Stromal cell of bone marrow (primary cell): ENCODE results near the gene SLC6A19.
A peak's percentile ranks its signal among the peaks of the same experiment; 100 is the strongest.

Experiments
- DNase-seq: peaks from one replicate; pipeline ENCODE4 v3.0.0-alpha.2; 2012; ENCODE audit warnings: low read depth

The SLC6A19 gene

DNA sequence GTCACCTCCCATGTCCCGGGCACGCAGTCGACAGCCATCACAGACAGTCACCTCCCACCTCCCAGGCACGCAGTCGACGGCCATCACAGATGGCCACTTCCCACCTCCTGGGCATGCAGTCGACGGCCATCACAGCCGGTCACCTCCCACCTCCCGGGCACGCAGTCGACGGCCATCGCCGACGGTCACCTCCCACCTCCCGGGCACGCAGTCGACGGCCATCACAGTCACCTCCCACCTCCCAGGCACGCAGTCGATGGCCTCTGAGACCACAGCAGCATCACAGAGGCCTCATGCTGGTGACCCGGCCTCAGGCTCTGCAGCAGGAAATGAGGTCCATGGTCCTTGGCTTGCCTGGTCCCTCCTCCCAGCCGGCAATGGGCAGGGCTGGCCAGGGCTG lies 5.5 kb upstream of the SLC6A19 start:
- no peak for DNase-seq

GRCh38 chr5:1196562-1196961 lies 4.8 kb upstream of the SLC6A19 start:
- no peak for DNase-seq

- DNase-seq, result no peak
Measured at GRCh38 chr5:1197876-1198666, 3.3 kb upstream of the SLC6A19 start.

DNA sequence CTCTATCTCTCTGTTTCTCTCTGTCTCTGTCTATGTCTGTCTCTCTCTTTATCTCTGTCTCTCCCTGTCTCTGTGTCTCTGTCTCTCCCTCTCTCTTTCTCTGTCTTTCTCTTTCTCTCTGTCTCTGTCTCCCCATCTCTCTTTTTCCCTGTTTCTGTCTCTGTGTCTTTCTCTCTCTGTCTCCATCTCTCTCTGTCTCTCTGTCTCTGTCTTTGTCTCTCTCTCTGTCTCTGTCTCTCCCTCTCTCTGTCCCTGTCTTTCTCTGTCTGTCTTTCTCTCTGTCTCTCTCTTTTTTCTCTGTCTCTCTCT lies 2.1 kb upstream of the SLC6A19 start:
- no peak for DNase-seq

DNA sequence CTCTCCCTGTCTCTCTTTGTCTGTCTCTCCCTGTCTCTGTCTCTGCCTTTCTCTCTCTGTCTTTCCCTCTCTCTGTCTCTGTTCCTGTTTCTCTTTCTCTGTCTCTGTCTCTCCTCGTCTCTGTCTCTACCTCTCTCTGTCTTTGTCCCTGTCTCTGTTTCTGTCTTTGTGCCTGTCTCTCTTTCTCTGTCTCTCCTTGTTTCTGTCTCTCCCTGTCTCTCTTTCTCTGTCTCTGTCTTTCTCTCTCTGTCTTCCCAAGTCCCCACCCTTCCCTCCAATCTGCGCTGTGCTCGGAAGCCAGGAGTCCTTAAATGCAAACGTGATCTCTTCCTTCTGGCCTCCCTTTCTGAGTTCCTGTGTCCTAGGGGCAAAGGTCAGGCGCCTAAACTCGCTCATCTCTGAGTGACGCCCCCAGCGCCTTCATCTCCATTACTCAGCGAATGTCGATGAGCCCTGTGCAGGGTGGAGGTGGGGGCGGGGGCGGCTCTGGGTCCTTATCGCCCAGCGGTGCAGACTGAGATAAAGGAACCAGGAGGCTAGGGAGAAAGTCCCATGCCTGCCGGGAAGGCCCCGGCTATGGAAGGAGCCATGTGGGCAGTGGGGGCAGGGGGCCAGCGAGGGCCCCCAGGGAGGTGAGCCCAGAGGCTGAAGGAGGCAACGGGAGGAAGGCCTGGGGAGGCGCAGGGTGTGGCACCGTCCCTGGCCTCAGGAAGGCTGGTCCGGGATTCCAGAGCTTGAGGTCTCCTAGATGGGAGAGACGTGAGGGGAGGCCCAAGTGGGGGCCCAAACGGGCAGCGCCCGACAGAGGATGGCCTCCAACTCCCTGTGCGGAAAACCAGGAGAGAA lies 1.5 kb upstream of the SLC6A19 start:
- DNase-seq, result no peak

DNA sequence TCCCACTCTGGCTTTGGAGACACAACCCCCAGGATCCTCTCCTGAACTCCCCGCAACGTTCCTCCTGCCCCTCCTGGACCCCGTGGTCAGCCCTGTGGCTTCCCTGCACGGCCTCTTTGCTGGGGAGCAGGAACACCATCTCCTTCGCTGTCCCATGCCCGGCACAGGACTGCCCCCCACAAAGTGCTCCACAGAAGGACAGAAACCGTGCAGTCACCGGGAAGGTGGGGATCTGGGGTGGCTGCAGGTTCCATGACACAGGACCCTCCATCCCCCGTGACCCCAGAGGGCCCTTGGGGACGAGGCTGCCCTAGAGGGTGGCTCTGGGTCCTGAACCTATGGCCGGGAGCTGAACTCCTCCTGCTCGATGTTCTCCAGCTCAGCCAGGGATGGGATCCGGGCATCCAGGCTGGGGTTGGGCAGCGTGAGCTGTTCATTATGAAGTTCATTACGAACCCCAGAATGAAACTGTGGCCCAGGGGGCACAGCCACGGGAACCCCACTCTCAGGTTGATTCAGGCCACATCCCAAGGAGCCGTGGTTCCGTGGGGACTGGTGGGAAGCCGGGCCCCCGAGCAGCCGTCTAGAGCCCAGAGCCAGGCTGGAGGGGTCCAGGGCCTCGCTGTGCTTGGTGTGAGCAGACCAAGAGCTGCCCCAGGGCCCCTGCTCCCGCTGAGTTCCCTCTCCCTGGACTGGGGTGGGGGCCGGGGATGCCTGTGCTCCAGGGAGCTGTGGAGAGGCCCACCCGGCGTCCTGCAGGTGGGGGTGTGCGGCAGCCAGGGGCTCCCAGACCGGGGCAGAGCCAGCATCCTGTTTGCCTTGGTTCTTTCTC lies 684 bp upstream of the SLC6A19 start:
- no peak for DNase-seq

DNA sequence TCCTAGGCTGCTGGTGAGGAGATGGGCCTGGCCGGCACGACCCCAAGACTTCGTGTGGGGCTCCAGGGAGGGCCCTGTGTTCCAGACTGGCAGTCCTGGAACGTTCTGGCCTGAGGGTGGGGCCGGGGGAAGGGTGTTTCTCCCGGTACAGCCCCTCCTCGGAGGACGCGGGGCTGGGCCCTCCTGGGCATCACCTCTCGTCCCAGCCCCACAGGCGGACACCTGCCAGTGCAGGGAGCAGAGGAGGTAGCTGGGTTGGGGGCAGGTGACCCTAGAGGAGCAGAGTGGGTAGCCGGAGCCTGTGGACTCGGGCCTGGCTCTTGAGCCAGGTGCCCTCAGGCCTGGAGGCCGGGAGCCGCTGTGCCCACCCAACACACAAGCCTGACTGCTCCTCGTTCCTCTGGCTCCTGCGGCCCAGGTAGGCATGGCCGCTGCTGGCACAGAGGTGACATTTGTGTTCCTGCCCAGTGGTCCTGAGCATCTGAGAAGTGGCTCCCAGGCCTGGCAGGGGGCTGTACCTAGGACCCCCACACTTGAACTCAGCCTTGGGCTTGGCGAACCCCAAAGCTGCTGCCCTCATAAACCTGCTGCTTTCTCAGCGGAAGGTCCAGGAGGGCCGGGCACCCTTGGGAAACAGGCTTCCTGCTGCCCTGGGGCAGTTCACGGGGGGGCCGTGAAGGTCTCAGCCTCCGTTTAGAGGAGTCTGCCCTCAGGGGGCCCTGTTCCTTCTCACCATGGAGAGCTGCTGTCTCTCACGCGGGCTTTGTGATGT lies 817 bp downstream of the SLC6A19 start:
- DNase-seq, result no peak

- DNase-seq, result no peak
Measured at GRCh38 chr5:1202798-1203185, 1.4 kb downstream of the SLC6A19 start.

DNA sequence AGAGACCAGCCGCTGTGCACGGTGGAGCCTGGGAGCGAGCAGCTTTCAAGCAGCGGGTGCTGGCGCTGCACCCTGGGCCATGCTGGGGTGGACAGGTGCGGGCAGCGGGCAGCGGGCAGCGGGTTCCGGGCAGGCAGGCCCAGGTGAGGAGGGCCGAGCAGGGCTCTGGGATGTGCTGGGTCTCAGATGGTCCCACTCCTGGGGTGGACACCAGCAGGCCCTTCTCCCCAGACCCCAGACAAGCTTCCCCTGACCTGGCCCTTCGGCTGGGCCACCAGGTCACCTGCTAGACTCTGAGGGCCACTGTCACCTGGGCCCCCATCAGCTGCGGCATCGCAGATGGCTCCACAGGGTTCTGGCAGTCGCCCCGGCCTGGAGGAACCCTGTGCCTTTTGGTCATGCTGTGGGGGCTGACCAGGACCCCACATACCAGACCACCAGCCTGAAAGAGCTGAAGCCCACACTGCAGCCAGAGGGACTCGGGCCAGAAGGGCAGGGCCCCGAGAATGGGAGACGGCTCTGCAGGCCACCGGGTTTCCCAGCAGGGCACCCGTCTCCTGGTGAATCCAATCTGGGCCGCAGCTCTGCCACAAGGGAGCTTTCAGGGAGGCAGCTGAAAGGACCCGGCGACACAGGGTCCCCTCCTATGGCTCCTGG lies 2.0 kb downstream of the SLC6A19 start:
- no peak for DNase-seq

DNA sequence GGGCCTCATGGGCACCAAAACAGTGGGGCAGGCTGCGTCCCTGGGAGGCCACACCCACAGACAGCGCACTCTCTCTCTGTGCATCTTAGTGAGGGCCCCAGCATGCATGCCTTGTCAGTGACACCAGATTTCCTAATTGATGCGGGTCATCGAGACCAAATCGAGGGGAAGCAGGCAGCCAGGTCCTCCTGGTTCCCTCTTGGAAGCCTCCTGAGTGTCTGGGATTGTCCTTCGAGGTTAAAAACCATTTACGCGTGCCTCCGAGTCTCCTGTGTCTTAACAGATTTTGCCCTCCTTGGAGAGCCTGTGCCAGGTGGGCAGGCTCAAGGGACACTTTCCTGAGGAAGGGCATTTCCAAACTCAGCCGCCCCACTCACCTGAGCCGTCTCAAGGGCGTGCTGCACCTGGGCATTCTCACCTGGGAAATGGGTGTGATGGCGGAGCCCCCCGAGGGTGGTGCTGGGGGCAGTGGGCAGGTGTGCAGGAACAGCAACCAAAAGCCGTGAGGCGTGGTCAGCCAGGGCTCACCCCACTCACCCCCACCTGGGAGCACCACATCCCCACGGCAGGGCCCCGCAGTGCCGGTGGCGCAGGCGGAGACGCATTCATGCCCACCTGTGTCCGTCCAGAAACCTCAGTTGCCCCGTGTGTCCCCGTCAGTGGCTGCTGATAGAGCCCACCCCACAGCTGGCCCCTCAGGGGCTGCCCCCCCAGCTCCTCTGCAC lies 2.7 kb downstream of the SLC6A19 start:
- no peak for DNase-seq

- DNase-seq, result no peak
Measured at GRCh38 chr5:1204693-1205242, 3.4 kb downstream of the SLC6A19 start.

- no peak for DNase-seq
Measured at GRCh38 chr5:1205255-1206180, 4.1 kb downstream of the SLC6A19 start.

- no peak for DNase-seq
Measured at GRCh38 chr5:1206521-1207412, 5.4 kb downstream of the SLC6A19 start.

DNA sequence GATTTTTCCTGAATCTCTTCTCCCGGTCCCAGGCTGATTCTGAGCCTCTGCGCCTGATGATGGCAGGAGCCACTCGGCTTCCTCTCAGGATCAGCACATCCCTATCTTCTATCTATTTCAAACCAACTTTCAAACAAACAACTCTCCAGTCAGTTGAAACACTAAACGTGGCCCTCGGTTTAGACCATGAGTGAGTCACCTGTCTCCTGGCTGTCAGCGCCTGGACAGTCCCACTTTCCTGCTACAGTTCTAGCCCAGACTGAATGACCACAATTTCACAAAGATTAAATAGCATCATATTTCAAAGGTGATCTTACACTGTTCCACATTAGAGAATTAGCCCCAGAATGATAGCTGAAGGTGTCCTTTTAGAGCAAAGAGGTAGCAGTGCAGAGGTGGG lies 6.2 kb downstream of the SLC6A19 start:
- DNase-seq, result no peak

DNA sequence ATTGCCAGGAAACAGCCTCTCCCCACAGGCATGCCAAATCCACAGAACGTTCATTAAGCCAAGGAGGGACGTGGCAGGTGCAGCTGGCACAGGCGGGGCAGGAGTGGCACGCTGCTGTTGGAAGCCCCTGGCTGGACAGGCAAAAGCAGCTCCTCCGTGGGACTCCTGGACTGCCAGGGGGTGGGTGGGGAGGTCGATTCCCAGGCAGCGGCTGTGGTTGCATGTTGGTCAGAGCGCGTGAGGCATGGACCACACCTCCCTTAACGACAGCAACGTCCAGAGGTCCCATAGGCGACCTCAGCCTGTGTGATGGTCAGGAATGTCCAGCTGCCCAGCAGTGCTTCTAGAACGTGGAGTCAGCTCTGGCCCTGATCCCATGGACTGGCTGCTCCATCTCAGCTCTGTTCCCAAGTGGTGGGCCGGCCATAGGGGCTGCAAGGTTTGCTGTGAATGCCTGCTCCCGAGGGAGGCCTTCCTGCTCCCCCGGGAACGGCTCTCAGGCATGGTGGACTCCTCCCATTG lies 6.9 kb downstream of the SLC6A19 start:
- DNase-seq, result no peak

- peak; percentile 3 for DNase-seq
Measured at GRCh38 chr5:1208743-1209488, 7.5 kb downstream of the SLC6A19 start.

- no peak for DNase-seq
Measured at GRCh38 chr5:1209489-1209852, 8.1 kb downstream of the SLC6A19 start.
